Progenitor cell of endocrine pancreas (in vitro differentiated cells): ENCODE results near the gene SPTBN5. TPM values are rescaled to one million over a fixed set of nuclear protein-coding genes. Genes with fewer than 3 reads are reported as not detected.

Experiments
- DNase-seq: peaks from one replicate; pipeline ENCODE4 v3.0.0; 2021; ENCODE audit warnings: low spot score; ENCODE audit not compliant: unreplicated experiment
- H3K27ac Mint-ChIP-seq: 2 replicates; pipeline ENCODE4 v1.8.0; 2021; ENCODE audit warnings: mild to moderate bottlenecking, moderate library complexity, mixed read lengths
- H3K27me3 Mint-ChIP-seq: 2 replicates; pipeline ENCODE4 v1.8.0; 2021; ENCODE audit warnings: mixed read lengths
- H3K36me3 Mint-ChIP-seq: 2 replicates; pipeline ENCODE4 v1.8.0; 2022; ENCODE audit warnings: mixed read lengths; ENCODE audit not compliant: insufficient read depth
- H3K4me1 Mint-ChIP-seq: 2 replicates; pipeline ENCODE4 v1.8.0; 2021; ENCODE audit warnings: low read depth, mixed read lengths
- H3K4me3 Mint-ChIP-seq: 2 replicates; pipeline ENCODE4 v1.8.0; 2021; ENCODE audit warnings: low read depth, mild to moderate bottlenecking, moderate library complexity, mixed read lengths
- H3K9me3 Mint-ChIP-seq: 2 replicates; pipeline ENCODE4 v1.8.0; 2021; ENCODE audit warnings: low read depth, mixed read lengths
- total RNA-seq: library from RNA; stranded (reverse); gene quantifications from 2 replicates; pipeline ENCODE4 v1.2.1, GENCODE V29; 2021
- TF ChIP-seq, protein P1 (sequence below): fragments of 200-600 bp; sonication (generic); IDR thresholded peaks from one replicate; pipeline ENCODE4 v1.5.0; 2021; ENCODE audit warnings: antibody characterized with exemption, mild to moderate bottlenecking; ENCODE audit not compliant: unreplicated experiment

SPTBN5 gene
- total RNA-seq, 1 donor from 2014 or later = 7.9 TPM

DNA sequence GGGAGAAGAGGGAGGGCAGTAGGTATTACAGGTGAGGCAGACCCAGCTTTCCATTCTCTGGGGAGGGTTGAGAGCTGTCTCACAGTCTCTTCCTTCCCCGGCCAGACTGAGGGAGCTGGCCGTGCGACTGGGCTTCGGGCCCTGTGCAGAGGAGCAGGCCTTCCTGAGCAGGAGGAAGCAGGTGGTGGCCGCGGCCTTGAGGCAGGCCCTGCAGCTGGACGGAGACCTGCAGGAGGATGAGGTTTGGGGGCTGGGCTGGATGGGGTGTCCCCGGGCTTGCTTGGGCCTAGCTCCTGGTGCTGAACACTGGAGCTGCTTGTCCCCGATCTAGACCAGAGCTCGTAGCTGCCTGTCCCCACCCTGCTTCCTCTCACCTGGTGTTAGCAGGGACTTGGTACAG lies 50.3 kb downstream of the SPTBN5 start:
- Mint-ChIP-seq H3K4me3 (no peak overlapping the region), H3K36me3 (peaks cover 9% of the 10 kb centered on the region)

DNA sequence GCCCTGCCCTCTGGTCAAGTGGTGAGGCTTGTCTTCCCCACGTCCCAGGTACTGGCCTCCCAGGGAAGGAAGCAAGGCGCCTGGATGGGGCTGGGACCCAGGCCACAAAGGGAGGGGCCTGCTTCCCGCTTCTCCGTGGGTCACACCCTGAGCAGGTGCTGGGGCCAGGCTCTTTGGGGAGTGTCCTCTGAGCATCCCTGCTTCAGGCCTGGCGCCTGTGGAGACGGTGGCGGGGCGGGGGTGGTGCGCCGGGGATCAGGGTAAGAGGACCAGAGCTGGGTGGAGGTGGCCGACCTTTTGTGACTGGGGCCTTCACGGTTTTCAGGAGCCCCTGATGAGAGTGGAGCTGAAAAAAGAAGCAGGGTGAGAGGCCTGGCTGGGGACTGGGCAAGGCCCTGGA lies 51.6 kb downstream of the SPTBN5 start:
- Mint-ChIP-seq H3K4me3 (no peak overlapping the region), H3K36me3 (peaks cover 5% of the 10 kb centered on the region), H3K4me1 (no peaks in the 10 kb centered on the region), H3K27ac (no peak overlapping the region), H3K27me3 (no peaks in the 10 kb centered on the region), H3K9me3 (no peaks in the 10 kb centered on the region)
- no peak for DNase-seq
- TF ChIP-seq, protein P1, sequence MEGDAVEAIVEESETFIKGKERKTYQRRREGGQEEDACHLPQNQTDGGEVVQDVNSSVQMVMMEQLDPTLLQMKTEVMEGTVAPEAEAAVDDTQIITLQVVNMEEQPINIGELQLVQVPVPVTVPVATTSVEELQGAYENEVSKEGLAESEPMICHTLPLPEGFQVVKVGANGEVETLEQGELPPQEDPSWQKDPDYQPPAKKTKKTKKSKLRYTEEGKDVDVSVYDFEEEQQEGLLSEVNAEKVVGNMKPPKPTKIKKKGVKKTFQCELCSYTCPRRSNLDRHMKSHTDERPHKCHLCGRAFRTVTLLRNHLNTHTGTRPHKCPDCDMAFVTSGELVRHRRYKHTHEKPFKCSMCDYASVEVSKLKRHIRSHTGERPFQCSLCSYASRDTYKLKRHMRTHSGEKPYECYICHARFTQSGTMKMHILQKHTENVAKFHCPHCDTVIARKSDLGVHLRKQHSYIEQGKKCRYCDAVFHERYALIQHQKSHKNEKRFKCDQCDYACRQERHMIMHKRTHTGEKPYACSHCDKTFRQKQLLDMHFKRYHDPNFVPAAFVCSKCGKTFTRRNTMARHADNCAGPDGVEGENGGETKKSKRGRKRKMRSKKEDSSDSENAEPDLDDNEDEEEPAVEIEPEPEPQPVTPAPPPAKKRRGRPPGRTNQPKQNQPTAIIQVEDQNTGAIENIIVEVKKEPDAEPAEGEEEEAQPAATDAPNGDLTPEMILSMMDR = no peak

More for the DNA sequence above, 50.3 kb downstream of the SPTBN5 start:
- H3K4me1 Mint-ChIP-seq = no peaks in the 10 kb centered on the region
- no peaks in the 10 kb centered on the region for H3K27me3 Mint-ChIP-seq
- no peak for DNase-seq
- H3K27ac Mint-ChIP-seq = no peak overlapping the region
- TF ChIP-seq, protein P1 = no peak
- no peaks in the 10 kb centered on the region for H3K9me3 Mint-ChIP-seq

DNA sequence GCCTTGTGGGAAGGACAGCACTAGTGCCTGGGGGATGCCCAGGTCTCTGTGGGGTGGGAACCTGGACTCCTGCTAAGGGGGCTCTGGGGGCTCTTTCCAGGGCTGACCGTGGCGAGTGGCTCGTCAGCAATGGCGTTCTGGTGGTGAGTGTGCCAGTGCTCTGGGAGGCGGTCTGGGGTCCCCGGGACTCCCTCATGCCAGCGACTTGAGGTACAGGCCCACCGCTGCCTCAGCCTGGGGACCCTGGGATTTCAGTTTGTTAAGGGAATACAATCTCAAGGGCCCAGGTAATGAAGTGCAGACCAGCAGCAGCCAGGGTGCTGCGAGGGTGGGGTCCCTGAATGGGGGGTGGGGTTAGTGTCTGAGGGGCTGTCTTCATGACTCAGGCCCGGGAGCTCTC lies 52.7 kb downstream of the SPTBN5 start:
- H3K9me3 Mint-ChIP-seq = no peaks in the 10 kb centered on the region
- peaks cover 7% of the 10 kb centered on the region for H3K36me3 Mint-ChIP-seq
- no peak overlapping the region for H3K27ac Mint-ChIP-seq
- no peaks in the 10 kb centered on the region for H3K4me1 Mint-ChIP-seq
- DNase-seq = no peak
- H3K4me3 Mint-ChIP-seq = no peak overlapping the region
- TF ChIP-seq, protein P1 = no peak
- no peaks in the 10 kb centered on the region for H3K27me3 Mint-ChIP-seq

DNA sequence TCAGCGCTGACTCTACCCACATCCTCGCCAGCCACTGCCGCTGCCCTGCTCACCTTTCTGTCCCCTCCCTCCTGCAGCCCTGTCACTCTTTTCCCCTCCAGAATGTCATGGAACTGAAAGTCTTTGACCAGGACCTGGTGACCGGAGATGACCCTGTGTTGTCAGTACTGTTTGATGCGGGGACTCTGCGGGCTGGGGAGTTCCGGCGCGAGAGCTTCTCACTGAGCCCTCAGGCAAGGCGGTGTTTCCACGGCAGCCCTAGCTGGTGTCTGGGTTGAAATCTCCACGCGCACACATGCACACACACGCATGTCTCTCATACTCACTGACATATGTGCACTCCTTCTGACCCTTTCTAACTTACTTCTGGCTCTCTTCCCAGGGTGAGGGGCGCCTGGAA lies 53.2 kb downstream of the SPTBN5 start:
- peaks cover 7% of the 10 kb centered on the region for H3K36me3 Mint-ChIP-seq
- TF ChIP-seq, protein P1 = no peak
- H3K9me3 Mint-ChIP-seq = no peaks in the 10 kb centered on the region
- no peaks in the 10 kb centered on the region for H3K4me1 Mint-ChIP-seq
- DNase-seq = no peak
- no peaks in the 10 kb centered on the region for H3K27me3 Mint-ChIP-seq
- no peak overlapping the region for H3K4me3 Mint-ChIP-seq
- H3K27ac Mint-ChIP-seq = no peak overlapping the region

DNA sequence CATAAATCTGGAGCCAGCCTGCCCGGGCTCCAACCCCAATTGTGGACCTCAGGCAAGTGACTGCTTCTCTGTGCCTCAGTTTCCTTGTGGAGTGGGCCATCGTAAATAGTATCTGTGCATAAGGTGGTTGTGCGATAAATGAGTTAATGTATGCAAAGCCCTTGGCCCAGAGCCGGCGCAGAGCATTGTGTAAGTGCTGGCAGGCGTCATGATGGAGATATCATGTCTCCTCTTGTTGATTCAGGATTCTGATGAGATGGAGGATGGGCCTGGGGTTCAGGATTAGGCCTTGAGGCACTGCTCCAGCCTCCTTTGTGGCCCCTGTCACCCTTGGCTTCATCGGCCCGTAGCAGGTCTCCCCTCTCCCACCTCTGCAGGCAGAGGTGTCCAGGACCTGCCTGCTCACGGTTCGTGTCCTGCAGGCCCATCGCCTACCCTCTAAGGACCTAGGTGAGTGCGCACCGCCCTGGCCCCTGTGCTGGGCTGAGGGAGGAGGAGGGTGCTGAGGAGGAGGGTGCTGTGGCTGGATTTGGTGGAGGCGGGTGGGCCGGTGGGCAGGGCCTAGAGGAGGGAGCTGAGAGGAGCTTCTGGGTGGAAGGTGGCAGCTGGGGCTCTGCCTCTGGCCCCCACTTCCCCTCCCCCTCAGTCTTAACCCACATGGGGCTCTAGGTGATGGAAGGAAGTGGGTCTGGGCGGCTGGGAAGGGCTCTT lies 53.9 kb downstream of the SPTBN5 start:
- H3K27me3 Mint-ChIP-seq = no peaks in the 10 kb centered on the region
- peaks cover 7% of the 10 kb centered on the region for H3K36me3 Mint-ChIP-seq
- H3K4me3 Mint-ChIP-seq = no peak overlapping the region
- no peaks in the 10 kb centered on the region for H3K4me1 Mint-ChIP-seq
- TF ChIP-seq, protein P1 = no peak
- DNase-seq = no peak
- no peak overlapping the region for H3K27ac Mint-ChIP-seq
- no peaks in the 10 kb centered on the region for H3K9me3 Mint-ChIP-seq
